ENCODE measurements around the gene RAB34.

DNA sequence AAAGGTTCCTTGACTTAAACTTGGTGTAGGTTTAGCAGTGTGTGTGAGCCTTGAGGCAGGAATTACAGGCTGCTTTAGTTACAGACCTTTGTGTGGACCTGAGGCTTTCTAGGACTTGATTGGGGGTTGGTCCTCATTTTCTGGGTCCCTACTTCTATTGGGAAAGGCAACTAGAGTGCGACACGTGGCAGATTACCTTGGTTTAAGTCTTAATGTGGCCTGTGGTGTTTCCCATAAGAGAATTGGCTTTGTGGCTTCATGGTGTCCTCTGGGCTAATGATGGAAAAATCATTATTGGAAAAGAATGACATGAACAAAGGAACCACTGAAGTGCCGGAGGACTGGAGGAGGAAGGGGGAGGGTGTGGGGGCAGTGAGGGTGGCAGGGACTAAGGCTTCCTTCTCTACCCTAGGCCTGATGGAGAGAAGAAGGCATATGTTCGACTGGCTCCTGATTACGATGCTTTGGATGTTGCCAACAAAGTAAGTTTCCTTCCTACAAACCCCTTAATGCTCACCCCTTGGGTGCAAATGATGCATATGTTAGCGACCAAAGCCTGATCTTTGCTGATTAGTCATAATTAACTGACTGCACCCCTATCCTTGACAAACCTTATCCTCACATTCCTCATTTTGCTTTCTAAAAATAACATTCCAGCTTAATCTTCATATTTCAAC lies 5.6 kb upstream of the RAB34 start:
- TF ChIP-seq, protein P1, sequence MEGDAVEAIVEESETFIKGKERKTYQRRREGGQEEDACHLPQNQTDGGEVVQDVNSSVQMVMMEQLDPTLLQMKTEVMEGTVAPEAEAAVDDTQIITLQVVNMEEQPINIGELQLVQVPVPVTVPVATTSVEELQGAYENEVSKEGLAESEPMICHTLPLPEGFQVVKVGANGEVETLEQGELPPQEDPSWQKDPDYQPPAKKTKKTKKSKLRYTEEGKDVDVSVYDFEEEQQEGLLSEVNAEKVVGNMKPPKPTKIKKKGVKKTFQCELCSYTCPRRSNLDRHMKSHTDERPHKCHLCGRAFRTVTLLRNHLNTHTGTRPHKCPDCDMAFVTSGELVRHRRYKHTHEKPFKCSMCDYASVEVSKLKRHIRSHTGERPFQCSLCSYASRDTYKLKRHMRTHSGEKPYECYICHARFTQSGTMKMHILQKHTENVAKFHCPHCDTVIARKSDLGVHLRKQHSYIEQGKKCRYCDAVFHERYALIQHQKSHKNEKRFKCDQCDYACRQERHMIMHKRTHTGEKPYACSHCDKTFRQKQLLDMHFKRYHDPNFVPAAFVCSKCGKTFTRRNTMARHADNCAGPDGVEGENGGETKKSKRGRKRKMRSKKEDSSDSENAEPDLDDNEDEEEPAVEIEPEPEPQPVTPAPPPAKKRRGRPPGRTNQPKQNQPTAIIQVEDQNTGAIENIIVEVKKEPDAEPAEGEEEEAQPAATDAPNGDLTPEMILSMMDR (conservative IDR thresholded peaks at IDR 0.05), result no peak
- no peak for TF ChIP-seq ZFX (IDR thresholded peaks at IDR 0.05)
